K562 (cell line): ENCODE data around the gene ARFRP1. TPM values are rescaled to one million over a fixed set of nuclear protein-coding genes. Genes with fewer than 3 reads are reported as not detected.
A peak's percentile ranks its signal among the peaks of the same experiment; 100 is the strongest.

ENCODE experiments used
- ADNP ChIP-seq: fragments of 200-800 bp; sonication (Bioruptor generic); IDR thresholded peaks from 2 replicates; pipeline ENCODE4 v1.6.1; 2016; ENCODE audit warnings: missing genetic modification characterization, missing compliant biosample characterization
- BHLHE40 ChIP-seq: IDR thresholded peaks from 2 replicates; pipeline ENCODE4 v1.6.1; 2011; ENCODE audit warnings: low read length, improper control_type of control experiment
- CBX8 ChIP-seq: fragments of 200-600 bp; sonication (generic); IDR thresholded peaks from 2 replicates; pipeline ENCODE4 v1.6.1; 2012; ENCODE audit warnings: borderline replicate concordance, mixed run types, low read depth, mild to moderate bottlenecking, moderate library complexity, mixed read lengths, low read length, control low read depth, inconsistent platforms; ENCODE audit not compliant: poor library complexity, severe bottlenecking; ENCODE audit errors: extremely low read depth
- HMGN3 ChIP-seq: IDR thresholded peaks from 2 replicates; pipeline ENCODE4 v1.6.1; 2011; ENCODE audit warnings: borderline replicate concordance, low read depth, mild to moderate bottlenecking, mixed read lengths, low read length; ENCODE audit not compliant: insufficient read length; ENCODE audit errors: extremely low read depth
- KDM1A ChIP-seq, 2 experiments: fragments of 450-650 bp; IDR thresholded peaks; 2 replicates each; pipeline ENCODE4 v1.6.1; 2016; ENCODE audit warnings: mild to moderate bottlenecking in 2 of 2
- STAT5A ChIP-seq: IDR thresholded peaks from 2 replicates; pipeline ENCODE4 v1.6.1; 2012; ENCODE audit warnings: low read length, inconsistent platforms, borderline replicate concordance
- XRCC5 ChIP-seq: fragments of 200-400 bp; formaldehyde crosslinking; IDR thresholded peaks from 2 replicates; pipeline ENCODE4 v1.6.1; 2017; ENCODE audit warnings: low read depth, mild to moderate bottlenecking, low read length
- ZKSCAN3 ChIP-seq: fragments of 250-450 bp; sonication (Bioruptor Pico); IDR thresholded peaks from 2 replicates; pipeline ENCODE4 v1.4.0; 2020
- ZNF175 ChIP-seq: fragments of 200-800 bp; sonication (Bioruptor generic); IDR thresholded peaks from 2 replicates; pipeline ENCODE4 v1.6.1; 2016; ENCODE audit warnings: low read depth, mild to moderate bottlenecking, missing genetic modification characterization, missing compliant biosample characterization
- ZNF717 ChIP-seq: fragments of 250-450 bp; sonication (Bioruptor Pico); IDR thresholded peaks from 2 replicates; pipeline ENCODE4 v1.5.0; 2021
- polyA plus RNA-seq, 8 experiments: library from polyadenylated mRNA; depleted of rRNA in 4 of 8; stranded (reverse) in 5 of 8; unstranded in 3 of 8; fragments of >200 nt; fragmentation: Nextera tagmentation in 2 of 8; fragmentation: Illumina TruSeq in 1 of 8; extraction: Ambion mirVana in 2 of 8; extraction: Trizol in 1 of 8; gene quantifications; 2 replicates each; pipeline versions ENCODE4 v1.2.1 to v1.2.3, GENCODE V29; 2011 to 2014; ENCODE audit warnings: inconsistent platforms in 1 of 8, missing spikeins in 1 of 8
- total RNA-seq, 7 experiments: library from RNA; depleted of rRNA in 6 of 7; stranded (reverse); fragments of >200 nt in 6 of 7; fragmentation: Illumina TruSeq in 2 of 7; extraction: Trizol in 2 of 7; gene quantifications; 2 replicates each; pipeline versions ENCODE4 v1.2.1 to v1.2.3, GENCODE V29; 2011 to 2021; ENCODE audit warnings: low replicate concordance in 1 of 7
- TF ChIP-seq, protein P1 (sequence below): fragments of 250-450 bp; sonication (Bioruptor Pico); IDR thresholded peaks from 2 replicates; pipeline ENCODE4 v1.4.0; 2020
- TF ChIP-seq, protein P2 (sequence below): fragments of 250-450 bp; sonication (Bioruptor Pico); IDR thresholded peaks from 2 replicates; pipeline ENCODE4 v1.8.0; 2021; ENCODE audit warnings: borderline replicate concordance, mild to moderate bottlenecking, moderate library complexity; ENCODE audit not compliant: poor library complexity, severe bottlenecking
- TF ChIP-seq, protein P3 (sequence below), 2 experiments: fragments of 200-800 bp in 1 of 2; sonication (Bioruptor generic) in 1 of 2; sonication (generic) in 1 of 2; formaldehyde crosslinking in 1 of 2; IDR thresholded peaks in 1 of 2; conservative IDR thresholded peaks in 1 of 2; 2 replicates each; pipeline versions ENCODE4 v1.5.0 to v1.6.1; 2016 to 2020; ENCODE audit warnings: missing compliant biosample characterization in 1 of 2, missing genetic modification characterization in 1 of 2, missing genetic modification reagents in 1 of 2
- TF ChIP-seq, protein P4 (sequence below): fragments of 200-800 bp; sonication (Bioruptor generic); IDR thresholded peaks from 2 replicates; pipeline ENCODE4 v1.6.1; 2017; ENCODE audit warnings: missing genetic modification characterization, missing compliant biosample characterization
- TF ChIP-seq, protein P5 (sequence below): fragments of 250-450 bp; sonication (Bioruptor Pico); IDR thresholded peaks from 2 replicates; pipeline ENCODE4 v1.6.1; 2021; ENCODE audit warnings: mild to moderate bottlenecking

Gene ARFRP1
- total and polyA plus RNA-seq, 9 of the 15 experiments (the other 6 are each of a cell fraction or from before 2014, with no cell fraction given): 2.2 to 78.9 (median 37.3) TPM

DNA sequence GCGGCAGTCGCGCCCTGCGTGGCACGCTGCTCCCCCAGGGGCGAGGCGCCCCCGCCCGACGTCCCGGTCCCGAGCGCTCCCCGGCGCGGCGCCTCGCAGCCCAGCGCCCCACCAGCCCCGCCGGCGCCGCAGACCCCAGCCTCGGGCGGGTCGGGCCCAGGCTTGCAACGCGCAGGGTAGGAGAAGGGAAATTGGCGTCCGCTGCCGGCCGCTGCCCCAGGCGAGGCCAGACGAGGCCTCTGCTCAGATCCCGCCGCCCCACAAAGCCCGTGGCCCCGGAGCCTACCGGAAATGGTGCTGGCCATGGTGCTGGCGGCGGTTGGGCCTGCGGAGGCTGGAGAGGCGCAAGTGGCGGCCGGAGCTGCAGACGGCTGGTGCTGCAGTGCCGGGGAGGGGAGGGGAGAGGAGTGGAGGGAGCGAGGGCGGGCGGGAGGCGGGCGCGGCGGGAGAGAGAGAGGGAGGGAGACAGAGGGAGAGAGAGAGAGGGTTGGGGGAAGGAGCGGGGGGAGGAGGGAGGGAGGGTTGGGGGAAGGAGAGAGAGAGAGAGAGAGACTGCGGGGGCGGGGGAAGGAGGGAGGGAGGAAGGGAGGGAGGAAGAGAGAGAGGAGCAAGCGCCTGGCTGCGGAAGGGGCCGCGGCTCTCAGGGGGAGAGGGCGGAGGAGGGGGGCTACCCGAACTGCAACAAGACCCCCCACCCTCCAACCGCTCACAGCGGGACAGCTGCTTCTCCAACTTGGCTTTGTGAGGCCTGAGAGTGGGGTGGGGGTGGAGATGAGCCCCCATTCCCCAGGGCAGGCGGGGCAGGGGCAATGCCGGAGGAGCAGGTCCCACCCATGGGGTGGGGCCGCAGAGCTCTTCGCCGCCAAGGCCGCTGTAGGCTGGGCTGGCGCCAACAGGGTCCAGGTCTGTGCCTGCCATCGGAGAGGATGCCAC, 54.5 kb downstream of the ARFRP1 start, which contains the start of gene STMN3 (continued):
- TF ChIP-seq, protein P1, sequence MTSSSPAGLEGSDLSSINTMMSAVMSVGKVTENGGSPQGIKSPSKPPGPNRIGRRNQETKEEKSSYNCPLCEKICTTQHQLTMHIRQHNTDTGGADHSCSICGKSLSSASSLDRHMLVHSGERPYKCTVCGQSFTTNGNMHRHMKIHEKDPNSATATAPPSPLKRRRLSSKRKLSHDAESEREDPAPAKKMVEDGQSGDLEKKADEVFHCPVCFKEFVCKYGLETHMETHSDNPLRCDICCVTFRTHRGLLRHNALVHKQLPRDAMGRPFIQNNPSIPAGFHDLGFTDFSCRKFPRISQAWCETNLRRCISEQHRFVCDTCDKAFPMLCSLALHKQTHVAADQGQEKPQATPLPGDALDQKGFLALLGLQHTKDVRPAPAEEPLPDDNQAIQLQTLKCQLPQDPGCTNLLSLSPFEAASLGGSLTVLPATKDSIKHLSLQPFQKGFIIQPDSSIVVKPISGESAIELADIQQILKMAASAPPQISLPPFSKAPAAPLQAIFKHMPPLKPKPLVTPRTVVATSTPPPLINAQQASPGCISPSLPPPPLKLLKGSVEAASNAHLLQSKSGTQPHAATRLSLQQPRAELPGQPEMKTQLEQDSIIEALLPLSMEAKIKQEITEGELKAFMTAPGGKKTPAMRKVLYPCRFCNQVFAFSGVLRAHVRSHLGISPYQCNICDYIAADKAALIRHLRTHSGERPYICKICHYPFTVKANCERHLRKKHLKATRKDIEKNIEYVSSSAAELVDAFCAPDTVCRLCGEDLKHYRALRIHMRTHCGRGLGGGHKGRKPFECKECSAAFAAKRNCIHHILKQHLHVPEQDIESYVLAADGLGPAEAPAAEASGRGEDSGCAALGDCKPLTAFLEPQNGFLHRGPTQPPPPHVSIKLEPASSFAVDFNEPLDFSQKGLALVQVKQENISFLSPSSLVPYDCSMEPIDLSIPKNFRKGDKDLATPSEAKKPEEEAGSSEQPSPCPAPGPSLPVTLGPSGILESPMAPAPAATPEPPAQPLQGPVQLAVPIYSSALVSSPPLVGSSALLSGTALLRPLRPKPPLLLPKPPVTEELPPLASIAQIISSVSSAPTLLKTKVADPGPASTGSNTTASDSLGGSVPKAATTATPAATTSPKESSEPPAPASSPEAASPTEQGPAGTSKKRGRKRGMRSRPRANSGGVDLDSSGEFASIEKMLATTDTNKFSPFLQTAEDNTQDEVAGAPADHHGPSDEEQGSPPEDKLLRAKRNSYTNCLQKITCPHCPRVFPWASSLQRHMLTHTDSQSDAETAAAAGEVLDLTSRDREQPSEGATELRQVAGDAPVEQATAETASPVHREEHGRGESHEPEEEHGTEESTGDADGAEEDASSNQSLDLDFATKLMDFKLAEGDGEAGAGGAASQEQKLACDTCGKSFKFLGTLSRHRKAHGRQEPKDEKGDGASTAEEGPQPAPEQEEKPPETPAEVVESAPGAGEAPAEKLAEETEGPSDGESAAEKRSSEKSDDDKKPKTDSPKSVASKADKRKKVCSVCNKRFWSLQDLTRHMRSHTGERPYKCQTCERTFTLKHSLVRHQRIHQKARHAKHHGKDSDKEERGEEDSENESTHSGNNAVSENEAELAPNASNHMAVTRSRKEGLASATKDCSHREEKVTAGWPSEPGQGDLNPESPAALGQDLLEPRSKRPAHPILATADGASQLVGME: no peak
- no peak for TF ChIP-seq XRCC5
- peak; percentile 27 for TF ChIP-seq HMGN3
- TF ChIP-seq STAT5A: no peak
- TF ChIP-seq ZNF175 (CRISPR knock-in tag): peak; percentile 40; the same call in 1 of the 2 replicates
- TF ChIP-seq, protein P2, sequence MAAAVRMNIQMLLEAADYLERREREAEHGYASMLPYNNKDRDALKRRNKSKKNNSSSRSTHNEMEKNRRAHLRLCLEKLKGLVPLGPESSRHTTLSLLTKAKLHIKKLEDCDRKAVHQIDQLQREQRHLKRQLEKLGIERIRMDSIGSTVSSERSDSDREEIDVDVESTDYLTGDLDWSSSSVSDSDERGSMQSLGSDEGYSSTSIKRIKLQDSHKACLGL (CRISPR knock-in tag): no peak
- TF ChIP-seq CBX8: no peak
- TF ChIP-seq KDM1A (IDR thresholded peaks at IDR 0.05): peak in 1 of 2 experiments; percentile 69; a peak in 1 of 4 replicates
- no peak for TF ChIP-seq ADNP (tag)
- TF ChIP-seq, protein P3, sequence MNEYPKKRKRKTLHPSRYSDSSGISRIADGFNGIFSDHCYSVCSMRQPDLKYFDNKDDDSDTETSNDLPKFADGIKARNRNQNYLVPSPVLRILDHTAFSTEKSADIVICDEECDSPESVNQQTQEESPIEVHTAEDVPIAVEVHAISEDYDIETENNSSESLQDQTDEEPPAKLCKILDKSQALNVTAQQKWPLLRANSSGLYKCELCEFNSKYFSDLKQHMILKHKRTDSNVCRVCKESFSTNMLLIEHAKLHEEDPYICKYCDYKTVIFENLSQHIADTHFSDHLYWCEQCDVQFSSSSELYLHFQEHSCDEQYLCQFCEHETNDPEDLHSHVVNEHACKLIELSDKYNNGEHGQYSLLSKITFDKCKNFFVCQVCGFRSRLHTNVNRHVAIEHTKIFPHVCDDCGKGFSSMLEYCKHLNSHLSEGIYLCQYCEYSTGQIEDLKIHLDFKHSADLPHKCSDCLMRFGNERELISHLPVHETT (CRISPR knock-in tag; conservative IDR thresholded peaks at IDR 0.05 in 1 of 2, IDR thresholded peaks at IDR 0.05 in 1 of 2): peak; percentile 85 to 87; a peak in 2 of 4 replicates
- TF ChIP-seq ZKSCAN3 (CRISPR knock-in tag): no peak
- TF ChIP-seq, protein P4, sequence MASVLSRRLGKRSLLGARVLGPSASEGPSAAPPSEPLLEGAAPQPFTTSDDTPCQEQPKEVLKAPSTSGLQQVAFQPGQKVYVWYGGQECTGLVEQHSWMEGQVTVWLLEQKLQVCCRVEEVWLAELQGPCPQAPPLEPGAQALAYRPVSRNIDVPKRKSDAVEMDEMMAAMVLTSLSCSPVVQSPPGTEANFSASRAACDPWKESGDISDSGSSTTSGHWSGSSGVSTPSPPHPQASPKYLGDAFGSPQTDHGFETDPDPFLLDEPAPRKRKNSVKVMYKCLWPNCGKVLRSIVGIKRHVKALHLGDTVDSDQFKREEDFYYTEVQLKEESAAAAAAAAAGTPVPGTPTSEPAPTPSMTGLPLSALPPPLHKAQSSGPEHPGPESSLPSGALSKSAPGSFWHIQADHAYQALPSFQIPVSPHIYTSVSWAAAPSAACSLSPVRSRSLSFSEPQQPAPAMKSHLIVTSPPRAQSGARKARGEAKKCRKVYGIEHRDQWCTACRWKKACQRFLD: peak; percentile 29; the same call in 1 of the 2 replicates
- TF ChIP-seq ZNF717 (CRISPR knock-in tag): no peak
- 0 out of 2 replicates have a peak, but pooled peaks have one; percentile 30 for TF ChIP-seq BHLHE40
- TF ChIP-seq, protein P5, sequence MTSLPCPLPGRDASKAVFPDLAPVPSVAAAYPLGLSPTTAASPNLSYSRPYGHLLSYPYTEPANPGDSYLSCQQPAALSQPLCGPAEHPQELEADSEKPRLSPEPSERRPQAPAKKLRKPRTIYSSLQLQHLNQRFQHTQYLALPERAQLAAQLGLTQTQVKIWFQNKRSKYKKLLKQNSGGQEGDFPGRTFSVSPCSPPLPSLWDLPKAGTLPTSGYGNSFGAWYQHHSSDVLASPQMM (CRISPR knock-in tag): no peak
